ENCODE measurements around the gene BLOC1S5.

DNA sequence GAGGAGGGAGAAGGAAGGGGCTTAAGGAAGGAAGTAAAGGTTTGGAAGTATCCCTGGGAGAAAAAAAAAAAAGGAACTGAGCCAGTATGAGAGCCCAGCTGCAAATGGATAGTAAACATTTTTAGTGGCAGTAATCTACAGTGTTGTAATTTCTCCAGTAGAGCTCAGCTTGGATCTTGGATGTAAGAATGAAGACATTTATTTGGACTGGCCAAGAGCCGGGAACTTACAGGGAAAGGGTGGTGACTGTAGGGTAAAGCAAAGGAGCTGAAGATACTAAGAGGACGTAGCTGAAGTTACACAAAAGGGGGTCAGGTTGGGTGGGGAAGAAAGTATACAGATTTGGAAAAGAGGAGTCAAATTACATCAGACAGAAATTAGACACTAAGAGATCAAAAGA is 24.7 kb upstream of the BLOC1S5 start:
- TF ChIP-seq POLR2A (IDR thresholded peaks at IDR 0.05; ENCODE audit: low read depth, low read length) (no peak), SPI1 (IDR thresholded peaks at IDR 0.05; ENCODE audit: low read depth, low read length) (no peak)

All from GM12891 (cell line).